ENCODE measurements around the gene WNT5B. TPM values are rescaled to one million over a fixed set of nuclear protein-coding genes. Genes with fewer than 3 reads are reported as not detected.

The WNT5B gene
- total and polyA plus RNA-seq, 9 of the 15 experiments (the other 6 are each of a cell fraction or from before 2014, with no cell fraction given) = 0.42 to 16.8 (median 5.4) TPM

- TF ChIP-seq REST (IDR thresholded peaks at IDR 0.05; ENCODE audit: borderline replicate concordance) (peak; percentile 30; the same call in 1 of the 2 replicates), REST (CRISPR knock-in tag; IDR thresholded peaks at IDR 0.05; ENCODE audit: low read depth) (no peak), ZNF311 (CRISPR knock-in tag; IDR thresholded peaks at IDR 0.05) (no peak), FIP1L1 (IDR thresholded peaks at IDR 0.05; ENCODE audit: low read depth, low read length, poor library complexity, severe bottlenecking) (no peak), CREB1 (IDR thresholded peaks at IDR 0.05) (0 out of 2 replicates have a peak, but pooled peaks have one; percentile 11), CREB1 (CRISPR knock-in tag; IDR thresholded peaks at IDR 0.05) (no peak), ESRRB (CRISPR knock-in tag; IDR thresholded peaks at IDR 0.05; ENCODE audit: borderline replicate concordance) (no peak), GTF2F1 (IDR thresholded peaks at IDR 0.05; ENCODE audit: low read depth, low read length) (no peak), FOXK2 (conservative IDR thresholded peaks at IDR 0.05 in 1 of 2, IDR thresholded peaks at IDR 0.05 in 1 of 2; ENCODE audit: low read depth in 2 of 2) (no peak), RBBP5 (IDR thresholded peaks at IDR 0.05; ENCODE audit: borderline replicate concordance, insufficient read depth, low read length, poor library complexity, severe bottlenecking) (no peak), ZNF354B (CRISPR knock-in tag; IDR thresholded peaks at IDR 0.05) (no peak), HSF4 (CRISPR knock-in tag; IDR thresholded peaks at IDR 0.05; ENCODE audit: borderline replicate concordance) (no peak), LEF1 (IDR thresholded peaks at IDR 0.05) (no peak), HDAC2 (IDR thresholded peaks at IDR 0.05) (peak; percentile 81)
- TF ChIP-seq, protein P1, sequence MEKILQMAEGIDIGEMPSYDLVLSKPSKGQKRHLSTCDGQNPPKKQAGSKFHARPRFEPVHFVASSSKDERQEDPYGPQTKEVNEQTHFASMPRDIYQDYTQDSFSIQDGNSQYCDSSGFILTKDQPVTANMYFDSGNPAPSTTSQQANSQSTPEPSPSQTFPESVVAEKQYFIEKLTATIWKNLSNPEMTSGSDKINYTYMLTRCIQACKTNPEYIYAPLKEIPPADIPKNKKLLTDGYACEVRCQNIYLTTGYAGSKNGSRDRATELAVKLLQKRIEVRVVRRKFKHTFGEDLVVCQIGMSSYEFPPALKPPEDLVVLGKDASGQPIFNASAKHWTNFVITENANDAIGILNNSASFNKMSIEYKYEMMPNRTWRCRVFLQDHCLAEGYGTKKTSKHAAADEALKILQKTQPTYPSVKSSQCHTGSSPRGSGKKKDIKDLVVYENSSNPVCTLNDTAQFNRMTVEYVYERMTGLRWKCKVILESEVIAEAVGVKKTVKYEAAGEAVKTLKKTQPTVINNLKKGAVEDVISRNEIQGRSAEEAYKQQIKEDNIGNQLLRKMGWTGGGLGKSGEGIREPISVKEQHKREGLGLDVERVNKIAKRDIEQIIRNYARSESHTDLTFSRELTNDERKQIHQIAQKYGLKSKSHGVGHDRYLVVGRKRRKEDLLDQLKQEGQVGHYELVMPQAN (IDR thresholded peaks at IDR 0.05; ENCODE audit: borderline replicate concordance) = no peak; the same call in 1 of the 2 replicates
- TF ChIP-seq, protein P2, sequence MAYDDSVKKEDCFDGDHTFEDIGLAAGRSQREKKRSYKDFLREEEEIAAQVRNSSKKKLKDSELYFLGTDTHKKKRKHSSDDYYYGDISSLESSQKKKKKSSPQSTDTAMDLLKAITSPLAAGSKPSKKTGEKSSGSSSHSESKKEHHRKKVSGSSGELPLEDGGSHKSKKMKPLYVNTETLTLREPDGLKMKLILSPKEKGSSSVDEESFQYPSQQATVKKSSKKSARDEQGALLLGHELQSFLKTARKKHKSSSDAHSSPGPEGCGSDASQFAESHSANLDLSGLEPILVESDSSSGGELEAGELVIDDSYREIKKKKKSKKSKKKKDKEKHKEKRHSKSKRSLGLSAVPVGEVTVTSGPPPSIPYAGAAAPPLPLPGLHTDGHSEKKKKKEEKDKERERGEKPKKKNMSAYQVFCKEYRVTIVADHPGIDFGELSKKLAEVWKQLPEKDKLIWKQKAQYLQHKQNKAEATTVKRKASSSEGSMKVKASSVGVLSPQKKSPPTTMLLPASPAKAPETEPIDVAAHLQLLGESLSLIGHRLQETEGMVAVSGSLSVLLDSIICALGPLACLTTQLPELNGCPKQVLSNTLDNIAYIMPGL (CRISPR knock-in tag; IDR thresholded peaks at IDR 0.05) = no peak
These were observed 32.7 kb downstream of the WNT5B start (continued) for GRCh38 chr12:1661553-1662335.

Data from K562 (cell line).